Left ventricle myocardium inferior (tissue), 1 donor: Measurements from ENCODE around the gene CACNG7. TPM values are rescaled to one million over a fixed set of nuclear protein-coding genes. Genes with fewer than 3 reads are reported as not detected.

Experiments
- DNase-seq: peaks from one replicate; pipeline ENCODE4 v3.0.0-alpha.2; 2020
- H3K27ac ChIP-seq: fragments of 200-600 bp; replicated peaks from 2 replicates; pipeline ENCODE4 v1.8.0; 2021
- H3K27me3 ChIP-seq: fragments of 200-600 bp; 2 replicates; pipeline ENCODE4 v1.8.0; 2021; ENCODE audit warnings: low read depth
- H3K36me3 ChIP-seq: fragments of 200-600 bp; 2 replicates; pipeline ENCODE4 v1.8.0; 2021
- H3K4me1 ChIP-seq: fragments of 200-600 bp; 2 replicates; pipeline ENCODE4 v1.8.0; 2021
- H3K4me3 ChIP-seq: fragments of 200-600 bp; 2 replicates; pipeline ENCODE4 v1.8.0; 2021; ENCODE audit warnings: mild to moderate bottlenecking, moderate library complexity
- H3K9me3 ChIP-seq: fragments of 200-600 bp; replicated peaks from 2 replicates; pipeline ENCODE4 v1.8.0; 2021
- CTCF ChIP-seq: fragments of 200-600 bp; IDR thresholded peaks from 2 replicates; pipeline ENCODE4 v1.8.0; 2021; ENCODE audit warnings: antibody characterized with exemption, mild to moderate bottlenecking, borderline replicate concordance
- intact Hi-C: fragments of 100-400 bp; cut with micrococcal nuclease; formaldehyde crosslinking; loops from one replicate; pipeline ENCODE4 v1.11.0; 2022
- total RNA-seq: library from RNA; stranded (reverse); fragmentation: NEBNext Ultra II Directional; extraction: Animal tissue kit (Norgen Biotek cat#: 25700); gene quantifications from one replicate; pipeline ENCODE4 v1.2.1, GENCODE V29; 2021
- donor health status: DM: no; HTN: yes; CAD: no; lungs with severe emphysema.

CACNG7 gene
- total RNA-seq, 1 donor from 2014 or later, result not detected

GRCh38 chr19:53977991-53978731, 69.1 kb downstream of the CACNG7 start:
- H3K4me1 ChIP-seq, result peaks cover 34% of the 10 kb centered on the region
- no peaks in the 10 kb centered on the region for H3K9me3 ChIP-seq
- intact Hi-C loops, result no loop called here
- TF ChIP-seq CTCF, result no peak
- peak; percentile 50 for DNase-seq
- H3K36me3 ChIP-seq, result no peaks in the 10 kb centered on the region
- peak overlapping the region; percentile 54 for H3K4me3 ChIP-seq
- H3K27me3 ChIP-seq, result peaks cover 91% of the 10 kb centered on the region
- no peak overlapping the region for H3K27ac ChIP-seq

GRCh38 chr19:53978975-53979801, 70.1 kb downstream of the CACNG7 start:
- TF ChIP-seq CTCF, result no peak
- H3K9me3 ChIP-seq, result no peaks in the 10 kb centered on the region
- DNase-seq, result no peak
- H3K27ac ChIP-seq, result no peak overlapping the region
- intact Hi-C loops, result no loop called here
- peaks cover 93% of the 10 kb centered on the region for H3K27me3 ChIP-seq
- peaks cover 34% of the 10 kb centered on the region for H3K4me1 ChIP-seq
- peak overlapping the region; percentile 57 for H3K4me3 ChIP-seq
- H3K36me3 ChIP-seq, result no peaks in the 10 kb centered on the region

GRCh38 chr19:53980539-53981375, 71.7 kb downstream of the CACNG7 start:
- Histone ChIP-seq H3K27ac (peak overlapping the region; percentile 38), H3K4me1 (peaks cover 34% of the 10 kb centered on the region), H3K27me3 (peaks cover 92% of the 10 kb centered on the region), H3K4me3 (peak overlapping the region; percentile 57), H3K9me3 (no peaks in the 10 kb centered on the region), H3K36me3 (no peaks in the 10 kb centered on the region)
- TF ChIP-seq CTCF, result no peak
- intact Hi-C loops, result no loop called here
- no peak for DNase-seq

- peaks cover 34% of the 10 kb centered on the region for H3K4me1 ChIP-seq
- no peak overlapping the region for H3K27ac ChIP-seq
- H3K36me3 ChIP-seq, result no peaks in the 10 kb centered on the region
- H3K4me3 ChIP-seq, result peak overlapping the region; percentile 59
- H3K9me3 ChIP-seq, result no peaks in the 10 kb centered on the region
- TF ChIP-seq CTCF, result no peak
- no peak for DNase-seq
- intact Hi-C loops, result no loop called here
- peaks cover 86% of the 10 kb centered on the region for H3K27me3 ChIP-seq
Measured at GRCh38 chr19:53981376-53981951, 72.4 kb downstream of the CACNG7 start.

- no peak for DNase-seq
- H3K4me3 ChIP-seq, result peak overlapping the region; percentile 59
- intact Hi-C loops, result no loop called here
- peaks cover 86% of the 10 kb centered on the region for H3K27me3 ChIP-seq
- H3K36me3 ChIP-seq, result no peaks in the 10 kb centered on the region
- TF ChIP-seq CTCF, result no peak
- H3K27ac ChIP-seq, result peak overlapping the region; percentile 48
- peaks cover 34% of the 10 kb centered on the region for H3K4me1 ChIP-seq
- no peaks in the 10 kb centered on the region for H3K9me3 ChIP-seq
Measured at GRCh38 chr19:53982001-53982451, 72.9 kb downstream of the CACNG7 start.
